Mucosa of rectum (tissue), 2 donors: ENCODE data around the gene DTX1.

ENCODE experiments used
- H3K27ac ChIP-seq, 2 donors: one replicate each; pipeline ENCODE4 v1.7.0; 2013; ENCODE audit warnings: inconsistent platforms in 2 of 2, low read depth in 2 of 2, low read length in 2 of 2
- H3K27me3 ChIP-seq, 2 donors: one replicate each; pipeline ENCODE4 v1.7.0; 2013; ENCODE audit warnings: low read length in 2 of 2; ENCODE audit not compliant: control insufficient read depth in 2 of 2, insufficient read depth in 2 of 2
- H3K36me3 ChIP-seq, 2 donors: one replicate each; pipeline ENCODE4 v1.7.0; 2013; ENCODE audit warnings: low read length in 2 of 2; ENCODE audit not compliant: control insufficient read depth in 2 of 2, insufficient read depth in 2 of 2
- H3K4me1 ChIP-seq, 2 donors: one replicate each; pipeline ENCODE4 v1.7.0; 2013; ENCODE audit warnings: low read length in 2 of 2, mild to moderate bottlenecking in 1 of 2; ENCODE audit not compliant: control insufficient read depth in 2 of 2, insufficient read depth in 2 of 2
- H3K4me3 ChIP-seq, 2 donors: one replicate each; pipeline ENCODE4 v1.7.0; 2013; ENCODE audit warnings: low read length in 2 of 2
- H3K9ac ChIP-seq, 2 donors: one replicate each; pipeline ENCODE4 v1.7.0; 2013; ENCODE audit warnings: low read length in 2 of 2, low read depth in 1 of 2, mild to moderate bottlenecking in 1 of 2
- H3K9me3 ChIP-seq, 2 donors: one replicate each; pipeline ENCODE4 v1.7.0; 2013; ENCODE audit warnings: low read length in 2 of 2; ENCODE audit not compliant: control insufficient read depth in 2 of 2
- donor health status: healthy.
- donor health status: Normal muscosa, but diverticular disease.

DTX1 gene

GRCh38 chr12:113144806-113145205, 88.3 kb downstream of the DTX1 start:
- Histone ChIP-seq H3K4me3 (no peak overlapping the region), H3K27me3 (no peaks in the 10 kb centered on the region), H3K9ac (no peak overlapping the region), H3K4me1 (peaks cover 13 to 16% of the 10 kb centered on the region in 2 donors), H3K27ac (no peak overlapping the region), H3K36me3 (no peaks in the 10 kb centered on the region), H3K9me3 (no peaks in the 10 kb centered on the region)

GRCh38 chr12:113145720-113146551, 89.4 kb downstream of the DTX1 start:
- Histone ChIP-seq H3K4me3 (no peak overlapping the region), H3K9ac (no peak overlapping the region), H3K27ac (no peak overlapping the region), H3K9me3 (no peaks in the 10 kb centered on the region), H3K4me1 (peaks cover 16% of the 10 kb centered on the region in 2 donors), H3K27me3 (no peaks in the 10 kb centered on the region), H3K36me3 (no peaks in the 10 kb centered on the region)

- Histone ChIP-seq H3K27me3 (peaks cover 2 to 4% of the 10 kb centered on the region in 2 donors), H3K4me3 (no peak overlapping the region)
These were observed 90.5 kb downstream of the DTX1 start for GRCh38 chr12:113146999-113147398.

More at GRCh38 chr12:113146999-113147398, 90.5 kb downstream of the DTX1 start:
- H3K9ac ChIP-seq, result no peak overlapping the region
- H3K27ac ChIP-seq, result no peak overlapping the region
- H3K36me3 ChIP-seq, result no peaks in the 10 kb centered on the region
- H3K4me1 ChIP-seq, result peaks cover 13 to 14% of the 10 kb centered on the region in 2 donors
- no peaks in the 10 kb centered on the region for H3K9me3 ChIP-seq
